ENCODE data around the gene AURKB. TPM values are rescaled to one million over a fixed set of nuclear protein-coding genes. Genes with fewer than 3 reads are reported as not detected.
A peak's percentile ranks its signal among the peaks of the same experiment; 100 is the strongest.

The AURKB gene
- total RNA-seq (0.41 and 1.1 TPM in 2 replicates), polyA plus RNA-seq (2.7 and 5.3 TPM in 2 replicates), polyA minus RNA-seq (1.9 and 3.5 TPM in 2 replicates)
- 1.1 TPM for total RNA-seq (2013)

DNA sequence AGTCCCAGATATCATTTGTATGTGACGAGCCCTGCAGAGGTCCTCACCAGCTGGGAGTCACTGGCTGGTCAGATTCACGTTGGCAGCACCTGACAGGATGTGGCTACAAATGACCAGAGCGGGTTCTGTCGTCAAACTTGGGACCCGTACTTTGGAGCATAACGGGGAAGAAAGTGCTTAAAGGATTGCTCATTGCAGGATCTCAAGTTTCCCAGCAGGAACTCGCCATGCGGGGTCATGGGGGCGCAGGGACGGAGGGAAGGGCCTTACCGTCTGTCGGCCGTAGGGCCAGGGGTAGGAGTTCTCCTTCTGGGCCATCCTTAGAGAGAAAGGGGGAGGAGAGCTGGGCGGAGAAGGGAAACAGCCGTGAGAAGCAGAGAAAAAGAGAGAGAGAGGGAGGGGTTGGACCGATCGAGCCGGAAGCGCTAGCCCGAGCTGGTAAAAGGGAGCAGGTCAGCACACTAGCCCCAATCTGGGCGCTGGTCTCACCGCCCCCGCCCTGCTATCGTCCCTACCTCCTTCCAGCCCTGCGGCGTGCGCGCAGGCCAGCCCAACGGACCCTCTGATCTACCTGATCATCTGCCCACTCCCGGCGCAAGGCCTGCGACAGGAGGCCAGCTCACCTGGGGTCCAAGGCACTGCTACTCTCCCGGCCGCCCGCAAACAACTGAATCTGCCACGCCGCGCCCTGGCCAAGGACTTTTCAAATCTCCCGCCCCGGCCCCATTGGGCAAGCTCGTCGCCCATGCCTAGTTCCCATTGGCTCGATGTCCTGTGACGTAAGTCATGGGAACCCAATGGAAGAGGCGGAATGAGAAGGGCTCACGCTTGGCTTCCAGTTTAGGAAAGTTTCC lies at the start of gene AURKB:
Gene AURKB (minus strand): TSS at position 669 of the 854 bp plus-strand sequence. CDS start 351 bp downstream, at position 318.
- Histone ChIP-seq H3K4me2 (replicated peaks; ENCODE audit: low read depth, low read length, poor library complexity, severe bottlenecking) (peak within 1 kb of the TSS; percentile 90), H3K36me3 (replicated peaks in 1 of 2; ENCODE audit: control extremely low read depth in 1 of 2, control insufficient read depth in 1 of 2, extremely low read depth in 1 of 2, insufficient read depth in 2 of 2, low read length in 1 of 2) (no peaks in the 10 kb centered on the region), H3K27ac (ENCODE audit: low read length in 2 of 2) (peak within 1 kb of the TSS; percentile 59 to 66), H4K20me1 (ENCODE audit: control insufficient read depth, insufficient read depth, low read length, poor library complexity, severe bottlenecking) (no peaks in the 10 kb centered on the region), H3K27me3 (replicated peaks in 1 of 4; ENCODE audit: control extremely low read depth in 1 of 4, control insufficient read depth in 3 of 4, insufficient read depth in 4 of 4, low read length in 3 of 4) (no peaks in the 10 kb centered on the region), H3K4me3 (ENCODE audit: control extremely low read depth in 1 of 5, extremely low read depth in 1 of 5, insufficient read depth in 1 of 5, low read depth in 2 of 5, low read length in 4 of 5) (peak within 1 kb of the TSS; percentile 65 to 95 (median 76)), H3K79me2 (ENCODE audit: control insufficient read depth, insufficient read depth, low read length) (peaks cover 5% of the 10 kb centered on the region), H3K9me3 (ENCODE audit: control extremely low read depth in 1 of 3, control insufficient read depth in 2 of 3, insufficient read depth in 1 of 3, low read length in 2 of 3) (no peaks in the 10 kb centered on the region), H3K9ac (ENCODE audit: low read length) (peak within 1 kb of the TSS; percentile 83), H3K4me1 (ENCODE audit: control insufficient read depth in 2 of 2, insufficient read depth in 2 of 2, low read length in 2 of 2) (peaks cover 9 to 22% of the 10 kb centered on the region in 2 donors), H2AFZ (ENCODE audit: insufficient read depth, low read depth, low read length, poor library complexity, severe bottlenecking) (peak within 1 kb of the TSS; percentile 85)
- Mint-ChIP-seq H3K27ac (peak within 1 kb of the TSS; percentile 39), H3K9me3 (ENCODE audit: insufficient read depth) (no peaks in the 10 kb centered on the region), H3K27me3 (no peaks in the 10 kb centered on the region), H3K4me3 (peak within 1 kb of the TSS; percentile 86), H3K4me1 (peaks cover 15% of the 10 kb centered on the region)
- 1% methylated on average over 38 of the region's 46 CpGs for WGBS (ENCODE audit: insufficient coverage)
- ChIA-PET POLR2A (interaction anchor here (0.6 to 2.4 kb wide), 10 partner anchors 9 to 58 kb away, joined by 3 to 13 read pairs (median 4); partner anchors contain the start of gene PER1), CTCF (interaction anchor here (0.7 to 3.5 kb wide), 12 partner anchors 8 to 99 kb away, joined by 3 to 21 read pairs (median 4); partner anchors contain the start of gene CTC1)
- intact Hi-C loops (cut with micrococcal nuclease): loop anchor here (1.0 to 5.0 kb wide), 4 partner anchors 10 to 37 kb away; partner anchors contain the start of genes CTC1 and PFAS
- ATAC-seq (ENCODE audit: low read depth) (peak; percentile 100), DNase-seq (peak; percentile 94)
- no peak for TF ChIP-seq EZH2 (IDR thresholded peaks at IDR 0.05; ENCODE audit: borderline replicate concordance, insufficient read depth, low read depth, low read length, poor library complexity, severe bottlenecking)
- TF ChIP-seq, protein P1, sequence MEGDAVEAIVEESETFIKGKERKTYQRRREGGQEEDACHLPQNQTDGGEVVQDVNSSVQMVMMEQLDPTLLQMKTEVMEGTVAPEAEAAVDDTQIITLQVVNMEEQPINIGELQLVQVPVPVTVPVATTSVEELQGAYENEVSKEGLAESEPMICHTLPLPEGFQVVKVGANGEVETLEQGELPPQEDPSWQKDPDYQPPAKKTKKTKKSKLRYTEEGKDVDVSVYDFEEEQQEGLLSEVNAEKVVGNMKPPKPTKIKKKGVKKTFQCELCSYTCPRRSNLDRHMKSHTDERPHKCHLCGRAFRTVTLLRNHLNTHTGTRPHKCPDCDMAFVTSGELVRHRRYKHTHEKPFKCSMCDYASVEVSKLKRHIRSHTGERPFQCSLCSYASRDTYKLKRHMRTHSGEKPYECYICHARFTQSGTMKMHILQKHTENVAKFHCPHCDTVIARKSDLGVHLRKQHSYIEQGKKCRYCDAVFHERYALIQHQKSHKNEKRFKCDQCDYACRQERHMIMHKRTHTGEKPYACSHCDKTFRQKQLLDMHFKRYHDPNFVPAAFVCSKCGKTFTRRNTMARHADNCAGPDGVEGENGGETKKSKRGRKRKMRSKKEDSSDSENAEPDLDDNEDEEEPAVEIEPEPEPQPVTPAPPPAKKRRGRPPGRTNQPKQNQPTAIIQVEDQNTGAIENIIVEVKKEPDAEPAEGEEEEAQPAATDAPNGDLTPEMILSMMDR (IDR thresholded peaks at IDR 0.05): no peak

Measured in B cell (primary cell).